Spleen (tissue), 11 donors: ENCODE measurements around the gene ADAD2. TPM values are rescaled to one million over a fixed set of nuclear protein-coding genes. Genes with fewer than 3 reads are reported as not detected.

ENCODE experiments used
- DNase-seq: peaks from one replicate; pipeline ENCODE4 v3.0.0-alpha.2; 2020
- H3K27ac ChIP-seq, 8 donors: fragments of 200-600 bp; sonication (generic) in 7 of 8; 1 replicate in 4 of 8; 2 replicates in 4 of 8; pipeline versions ENCODE4 v1.5.0 to v1.8.0; 2016 to 2021; ENCODE audit warnings: inconsistent platforms in 4 of 8, mild to moderate bottlenecking in 4 of 8, moderate library complexity in 1 of 8
- H3K27me3 ChIP-seq, 7 donors: fragments of 200-600 bp; sonication (generic) in 6 of 7; replicated peaks in 1 of 7; 1 replicate in 4 of 7; 2 replicates in 3 of 7; pipeline versions ENCODE4 v1.5.0 to v1.8.0; 2016 to 2021; ENCODE audit warnings: inconsistent platforms in 3 of 7, mild to moderate bottlenecking in 1 of 7
- H3K36me3 ChIP-seq, 6 donors: fragments of 200-600 bp; sonication (generic) in 5 of 6; 1 replicate in 4 of 6; 2 replicates in 2 of 6; pipeline versions ENCODE4 v1.5.0 to v1.8.0; 2016 to 2021; ENCODE audit warnings: inconsistent platforms in 2 of 6
- H3K4me1 ChIP-seq, 6 donors: fragments of 200-600 bp; sonication (generic) in 5 of 6; 1 replicate in 3 of 6; 2 replicates in 3 of 6; pipeline versions ENCODE4 v1.5.0 to v1.8.0; 2016 to 2021; ENCODE audit warnings: inconsistent platforms in 3 of 6
- H3K4me3 ChIP-seq, 8 donors: fragments of 200-600 bp; sonication (generic) in 7 of 8; 1 replicate in 4 of 8; 2 replicates in 4 of 8; pipeline versions ENCODE4 v1.5.0 to v1.8.0; 2016 to 2021; ENCODE audit warnings: inconsistent platforms in 4 of 8, mild to moderate bottlenecking in 4 of 8, moderate library complexity in 2 of 8
- H3K9me3 ChIP-seq, 8 donors: fragments of 200-600 bp; sonication (generic) in 7 of 8; 1 replicate in 4 of 8; 2 replicates in 4 of 8; pipeline versions ENCODE4 v1.5.0 to v1.8.0; 2016 to 2021; ENCODE audit warnings: inconsistent platforms in 4 of 8
- POLR2A ChIP-seq, 3 donors: fragments of 450-650 bp; IDR thresholded peaks; one replicate each; pipeline ENCODE4 v1.5.1; 2017; ENCODE audit warnings: antibody characterized with exemption in 3 of 3, mild to moderate bottlenecking in 1 of 3
- POLR2AphosphoS5 ChIP-seq, 3 donors: sonication (generic); formaldehyde crosslinking; IDR thresholded peaks; one replicate each; pipeline ENCODE4 v1.5.1; 2017; ENCODE audit warnings: antibody characterized with exemption in 3 of 3
- WGBS, 5 donors: extraction: QIAGEN DNeasy Blood & Tissue Kit in 3 of 5; methylation state at CpG; one replicate each; pipeline versions ENCODE4 v1.1.5 to v1.1.7; 2013 to 2018; 5-methylcytosine and 5-hydroxymethylcytosine counted together
- intact Hi-C: fragments of 100-400 bp; cut with DNase I; formaldehyde crosslinking; loops from one replicate; pipeline ENCODE4 v1.15.0; 2023; ENCODE audit warnings: low total_unique reads
- polyA plus RNA-seq, 3 donors: library from polyadenylated mRNA; stranded (reverse); fragments of 200-250 nt; gene quantifications; one replicate each; pipeline ENCODE4 v1.2.1, GENCODE V29; 2013
- total RNA-seq, 7 donors: library from RNA; depleted of rRNA in 3 of 7; stranded (reverse); fragments of >200 nt in 3 of 7; fragmentation: NEBNext Ultra II Directional in 4 of 7; extraction: Animal tissue kit (Norgen Biotek cat#: 25700) in 4 of 7; gene quantifications; one replicate each; pipeline versions ENCODE4 v1.1.0 to v1.2.1, GENCODE V29; 2016 to 2021
- TF ChIP-seq, protein P1 (sequence below), 11 experiments: fragments of 200-600 bp in 7 of 11; fragments of 450-650 bp in 4 of 11; sonication (generic) in 4 of 11; IDR thresholded peaks in 8 of 11; conservative IDR thresholded peaks in 3 of 11; 1 replicate in 7 of 11; 2 replicates in 4 of 11; pipeline versions ENCODE4 v1.4.0 to v1.8.0; 2016 to 2021; ENCODE audit warnings: antibody characterized with exemption in 11 of 11, inconsistent platforms in 4 of 11, mild to moderate bottlenecking in 1 of 11
- donor health status: healthy with polysubstance abuse.
- donor health status: DM: no; HTN: no; CAD: no; lungs with moderate emphysema.
- donor health status: DM: no; HTN: no; CAD: no.
- donor health status: Bipolar disorder and iron deficiency.
- donor health status: healthy.
- donor health status: DM: no; HTN: no; CAD: no.
- donor health status: DM: yes; HTN: yes; CAD: no.

Gene ADAD2
- total and polyA plus RNA-seq, 10 donors: 2.5 to 86.5 (median 7.0) TPM

DNA sequence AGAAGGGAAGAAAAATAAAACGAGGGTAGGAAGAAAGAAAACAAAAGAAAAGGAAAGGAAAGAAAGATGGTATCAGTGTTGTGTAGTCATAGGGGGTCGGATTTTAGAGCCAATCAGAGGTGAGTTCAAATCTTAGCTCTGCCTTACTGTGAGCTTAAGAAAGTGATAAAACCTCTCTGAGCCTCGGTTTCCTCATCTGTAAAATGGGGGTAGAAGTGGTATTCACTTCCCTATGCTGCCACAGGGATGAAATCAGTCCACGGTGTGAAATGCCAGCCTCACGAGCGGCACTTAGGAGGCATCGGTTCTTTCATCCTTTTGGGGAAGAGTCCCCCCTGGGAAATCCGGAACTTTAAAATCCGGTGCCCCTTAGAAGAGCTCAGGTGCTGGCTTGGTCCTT, 42.8 kb downstream of the ADAD2 start:
- peaks cover 0 to 2% (median under 1%) of the 10 kb centered on the region in 6 donors for H3K4me1 ChIP-seq
- DNase-seq: no peak
- no peak overlapping the region for H3K4me3 ChIP-seq
- no peaks in the 10 kb centered on the region for H3K9me3 ChIP-seq
- peaks cover 0 to 43% (median 0%) of the 10 kb centered on the region in 7 donors for H3K27me3 ChIP-seq
- H3K27ac ChIP-seq: no peak overlapping the region
- TF ChIP-seq POLR2A (IDR thresholded peaks at IDR 0.05) (no peak), POLR2AphosphoS5 (IDR thresholded peaks at IDR 0.05) (no peak)
- TF ChIP-seq, protein P1, sequence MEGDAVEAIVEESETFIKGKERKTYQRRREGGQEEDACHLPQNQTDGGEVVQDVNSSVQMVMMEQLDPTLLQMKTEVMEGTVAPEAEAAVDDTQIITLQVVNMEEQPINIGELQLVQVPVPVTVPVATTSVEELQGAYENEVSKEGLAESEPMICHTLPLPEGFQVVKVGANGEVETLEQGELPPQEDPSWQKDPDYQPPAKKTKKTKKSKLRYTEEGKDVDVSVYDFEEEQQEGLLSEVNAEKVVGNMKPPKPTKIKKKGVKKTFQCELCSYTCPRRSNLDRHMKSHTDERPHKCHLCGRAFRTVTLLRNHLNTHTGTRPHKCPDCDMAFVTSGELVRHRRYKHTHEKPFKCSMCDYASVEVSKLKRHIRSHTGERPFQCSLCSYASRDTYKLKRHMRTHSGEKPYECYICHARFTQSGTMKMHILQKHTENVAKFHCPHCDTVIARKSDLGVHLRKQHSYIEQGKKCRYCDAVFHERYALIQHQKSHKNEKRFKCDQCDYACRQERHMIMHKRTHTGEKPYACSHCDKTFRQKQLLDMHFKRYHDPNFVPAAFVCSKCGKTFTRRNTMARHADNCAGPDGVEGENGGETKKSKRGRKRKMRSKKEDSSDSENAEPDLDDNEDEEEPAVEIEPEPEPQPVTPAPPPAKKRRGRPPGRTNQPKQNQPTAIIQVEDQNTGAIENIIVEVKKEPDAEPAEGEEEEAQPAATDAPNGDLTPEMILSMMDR (IDR thresholded peaks at IDR 0.05 in 8 of 11, conservative IDR thresholded peaks at IDR 0.05 in 3 of 11): no peak
- intact Hi-C loops: no loop called here
- H3K36me3 ChIP-seq: no peaks in the 10 kb centered on the region
- WGBS, 5 donors: 69 to 84% (median 78%) methylated on average over 9 of the region's 9 CpGs

DNA sequence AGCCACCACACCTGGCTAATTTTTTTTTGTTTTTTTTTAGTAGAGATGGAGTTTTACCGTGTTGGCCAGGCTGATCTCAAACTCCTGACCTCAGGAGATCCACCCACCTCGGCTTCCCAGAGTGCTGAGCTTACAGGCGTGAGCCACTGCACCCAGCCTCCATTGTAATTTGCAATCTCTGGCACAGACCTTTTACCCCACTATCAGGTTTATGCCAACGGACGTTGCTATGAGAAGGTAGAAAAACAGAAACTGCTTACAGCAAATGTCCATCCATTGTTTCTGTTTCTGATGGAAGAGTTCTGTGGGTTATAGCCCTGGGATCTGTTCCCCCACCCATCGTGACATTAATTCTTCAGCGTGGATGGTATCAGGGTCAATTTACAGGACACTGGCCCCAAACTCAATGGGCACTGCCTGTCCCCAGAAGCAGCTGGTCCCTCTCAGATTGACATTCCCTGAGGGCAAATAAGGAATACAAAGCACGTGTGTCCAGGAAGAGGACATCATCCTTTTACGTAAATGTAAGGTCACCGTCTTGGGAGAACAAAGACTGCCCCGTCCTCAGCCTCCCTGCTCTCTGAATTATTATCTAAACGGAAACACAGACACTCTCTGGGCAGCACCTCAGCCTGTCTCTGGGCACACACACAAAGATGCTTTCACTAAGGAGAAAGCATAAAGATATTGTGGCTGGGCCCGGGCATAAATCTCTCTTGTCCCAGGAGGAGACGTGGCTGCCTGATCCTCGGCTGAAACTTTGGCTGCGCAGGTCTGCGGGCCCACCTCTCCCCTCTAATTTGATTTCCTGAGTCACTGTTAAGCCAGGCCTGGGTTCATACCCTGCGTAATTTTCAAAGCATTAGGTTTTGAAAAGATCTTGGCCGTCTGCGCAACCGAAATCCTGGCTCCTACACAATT, 43.6 kb downstream of the ADAD2 start:
- TF ChIP-seq, protein P1 (IDR thresholded peaks at IDR 0.05 in 8 of 11, conservative IDR thresholded peaks at IDR 0.05 in 3 of 11): no peak
- TF ChIP-seq POLR2AphosphoS5 (IDR thresholded peaks at IDR 0.05) (no peak), POLR2A (IDR thresholded peaks at IDR 0.05) (no peak)
- peaks cover 0 to 49% (median 0%) of the 10 kb centered on the region in 7 donors for H3K27me3 ChIP-seq
- no peaks in the 10 kb centered on the region for H3K36me3 ChIP-seq
- peaks cover 0 to 9% (median 5%) of the 10 kb centered on the region in 6 donors for H3K4me1 ChIP-seq
- WGBS, 5 donors: 64 to 71% (median 65%) methylated on average over 21 of the region's 21 CpGs
- H3K9me3 ChIP-seq: no peaks in the 10 kb centered on the region
- intact Hi-C loops: no loop called here
- DNase-seq: no peak
- no peak overlapping the region for H3K27ac ChIP-seq
- H3K4me3 ChIP-seq: no peak overlapping the region

DNA sequence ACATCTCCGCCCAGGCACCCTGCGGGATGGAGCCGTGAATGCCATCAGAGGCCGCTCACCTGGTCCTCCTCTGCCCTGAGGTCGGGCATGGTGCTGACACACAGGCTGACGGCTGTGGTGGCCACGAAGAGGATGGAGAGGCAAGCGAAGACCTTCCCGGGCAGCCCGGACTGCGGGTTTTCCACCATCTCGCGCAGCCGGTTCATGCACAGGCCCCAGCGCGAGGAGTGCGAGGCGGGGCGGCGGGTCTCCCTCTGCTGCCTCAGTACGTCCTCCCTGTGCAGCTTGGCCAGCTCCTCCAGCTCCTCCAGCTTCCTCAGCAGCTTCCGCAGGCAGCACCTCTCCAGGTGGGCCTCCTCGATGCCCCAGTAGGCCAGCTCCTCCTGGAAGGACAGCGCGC, 45.7 kb downstream of the ADAD2 start:
- DNase-seq: no peak
- Histone ChIP-seq H3K27me3 (peaks cover 0 to 55% (median 0%) of the 10 kb centered on the region in 7 donors), H3K4me3 (no peak overlapping the region), H3K36me3 (no peaks in the 10 kb centered on the region), H3K9me3 (no peaks in the 10 kb centered on the region), H3K4me1 (peaks cover 0 to 14% (median 6%) of the 10 kb centered on the region in 6 donors), H3K27ac (no peak overlapping the region)
- TF ChIP-seq POLR2A (IDR thresholded peaks at IDR 0.05) (no peak), POLR2AphosphoS5 (IDR thresholded peaks at IDR 0.05) (no peak)
- TF ChIP-seq, protein P1 (IDR thresholded peaks at IDR 0.05 in 8 of 11, conservative IDR thresholded peaks at IDR 0.05 in 3 of 11): no peak
- intact Hi-C loops: no loop called here
- WGBS, 5 donors: 88 to 92% (median 89%) methylated on average over 19 to 25 of the region's 25 CpGs
